MCF 10A (cell line): ENCODE measurements around the gene HIVEP1. TPM values are rescaled to one million over a fixed set of nuclear protein-coding genes. Genes with fewer than 3 reads are reported as not detected.

Source experiments
- BruUV-seq: library from RNA; stranded (reverse); fragments of 400-500 nt; replicated peaks from 2 replicates; lab custom pipeline; 2021; lab: Mats Ljungman, UMichigan
- CTCF ChIA-PET: fragments of 300-600 bp; sonication (Branson Sonifier 250); formaldehyde crosslinking; extraction: SDS; loops from one replicate; lab custom pipeline; 2021; ENCODE audit warnings: antibody characterized with exemption, inconsistent platforms; lab: Yijun Ruan, JAX
- POLR2A ChIA-PET: fragments of 300-600, 350-650 bp; sonication (Branson Sonifier 250); formaldehyde crosslinking; extraction: SDS; loops from one replicate; lab custom pipeline; 2020; ENCODE audit warnings: antibody characterized with exemption, inconsistent platforms; lab: Yijun Ruan, JAX
- DNase-seq: peaks from one replicate; pipeline ENCODE4 v3.0.0-alpha.2; 2018; ENCODE audit not compliant: unreplicated experiment
- H3K27ac Mint-ChIP-seq: one replicate; pipeline ENCODE4 v1.8.0; 2022; ENCODE audit warnings: mild to moderate bottlenecking, low read depth, mixed read lengths; ENCODE audit not compliant: unreplicated experiment
- H3K27me3 Mint-ChIP-seq: one replicate; pipeline ENCODE4 v1.8.0; 2022; ENCODE audit warnings: mixed read lengths; ENCODE audit not compliant: insufficient read depth, unreplicated experiment
- H3K36me3 Mint-ChIP-seq: one replicate; pipeline ENCODE4 v1.8.0; 2022; ENCODE audit warnings: mild to moderate bottlenecking, moderate library complexity, mixed read lengths; ENCODE audit not compliant: insufficient read depth, unreplicated experiment
- H3K4me1 Mint-ChIP-seq: one replicate; pipeline ENCODE4 v1.8.0; 2022; ENCODE audit warnings: mixed read lengths; ENCODE audit not compliant: insufficient read depth, unreplicated experiment
- H3K4me3 Mint-ChIP-seq: one replicate; pipeline ENCODE4 v1.8.0; 2022; ENCODE audit warnings: mild to moderate bottlenecking, moderate library complexity, mixed read lengths; ENCODE audit not compliant: unreplicated experiment
- H3K9me3 Mint-ChIP-seq: one replicate; pipeline ENCODE4 v1.8.0; 2022; ENCODE audit warnings: mixed read lengths; ENCODE audit not compliant: unreplicated experiment
- CTCF ChIP-seq: fragments of 200-600 bp; IDR thresholded peaks from one replicate; pipeline ENCODE4 v1.8.0; 2022; ENCODE audit warnings: antibody characterized with exemption, mild to moderate bottlenecking; ENCODE audit not compliant: unreplicated experiment
- intact Hi-C: fragments of 100-400 bp; cut with micrococcal nuclease; formaldehyde crosslinking; loops from 2 replicates; pipeline ENCODE4 v1.14.1; 2022
- total RNA-seq: library from RNA; stranded (reverse); gene quantifications from 2 replicates; pipeline ENCODE4 v1.2.3, GENCODE V29; 2022

The HIVEP1 gene
- total RNA-seq, 1 experiment from 2014 or later, result 19.1 TPM

DNA sequence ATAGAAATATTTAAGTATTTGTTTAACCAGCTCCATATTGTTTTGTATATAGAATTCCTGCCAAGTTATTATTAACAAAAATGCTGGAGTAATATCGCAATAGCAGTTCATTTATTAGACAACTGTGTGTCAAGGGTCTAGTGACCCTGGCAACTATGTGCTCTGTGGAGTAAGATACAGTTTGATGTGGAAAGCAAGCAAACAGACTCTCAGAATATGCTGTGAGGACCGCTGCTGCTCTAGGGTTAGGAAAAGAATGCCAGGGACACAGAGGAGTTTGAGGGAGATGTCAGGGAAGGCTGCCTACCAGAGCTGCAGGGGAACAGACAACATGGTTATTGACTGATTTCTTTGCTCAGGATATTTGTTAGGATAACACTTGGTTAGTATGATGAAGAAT lies 71.2 kb downstream of the HIVEP1 start:
- Mint-ChIP-seq H3K4me3 (no peak overlapping the region), H3K36me3 (no peaks in the 10 kb centered on the region), H3K27ac (no peak overlapping the region), H3K27me3 (no peaks in the 10 kb centered on the region), H3K9me3 (no peaks in the 10 kb centered on the region), H3K4me1 (peaks cover 7% of the 10 kb centered on the region)
- intact Hi-C loops, result no loop called here
- DNase-seq, result no peak
- ChIA-PET POLR2A (interaction anchor here (1.0 to 1.2 kb wide), 2 partner anchors 9 to 16 kb away, joined by 4 to 5 read pairs; no protein-coding TSS in a partner anchor), CTCF (no interaction called here)
- TF ChIP-seq CTCF, result no peak
- no TSS peak for BruUV-seq

DNA sequence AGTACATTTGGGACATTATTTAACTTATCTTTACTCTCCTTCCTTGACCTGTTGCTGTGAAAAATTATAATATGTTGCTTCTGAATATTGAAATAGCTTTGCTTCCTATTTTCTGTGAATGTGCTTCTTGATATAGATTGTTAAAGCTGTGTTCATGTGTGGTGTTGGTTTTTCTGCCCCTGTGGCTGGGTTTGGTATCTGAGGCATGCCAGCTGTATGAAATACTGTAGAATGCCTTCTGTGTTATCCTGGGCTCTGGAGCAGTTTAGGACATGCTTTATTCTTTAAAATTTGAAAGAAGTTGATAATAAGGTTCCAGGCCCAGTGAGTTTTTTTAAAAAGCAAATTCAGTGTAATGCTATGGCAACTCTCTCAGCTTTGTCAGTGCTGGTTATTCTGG lies 71.7 kb downstream of the HIVEP1 start:
- Mint-ChIP-seq H3K4me1 (peaks cover 7% of the 10 kb centered on the region), H3K36me3 (no peaks in the 10 kb centered on the region), H3K27ac (no peak overlapping the region), H3K27me3 (no peaks in the 10 kb centered on the region), H3K9me3 (no peaks in the 10 kb centered on the region), H3K4me3 (no peak overlapping the region)
- TF ChIP-seq CTCF, result no peak
- POLR2A ChIA-PET, result interaction anchor here (1.0 to 1.2 kb wide), 2 partner anchors 8 to 16 kb away, joined by 4 to 5 read pairs; no protein-coding TSS in a partner anchor
- BruUV-seq, result no TSS peak
- intact Hi-C loops, result no loop called here
- CTCF ChIA-PET, result interaction anchor here (0.6 kb wide), 2 partner anchors 30 to 60 kb away, joined by 3 to 4 read pairs; no protein-coding TSS in a partner anchor
- DNase-seq, result no peak

GRCh38 chr6:12084681-12085080 lies 72.6 kb downstream of the HIVEP1 start:
- TF ChIP-seq CTCF, result no peak
- Mint-ChIP-seq H3K4me1 (peaks cover 7% of the 10 kb centered on the region), H3K36me3 (no peaks in the 10 kb centered on the region), H3K4me3 (no peak overlapping the region), H3K27me3 (no peaks in the 10 kb centered on the region), H3K27ac (no peak overlapping the region), H3K9me3 (no peaks in the 10 kb centered on the region)
- ChIA-PET POLR2A (no interaction called here), CTCF (no interaction called here)
- DNase-seq, result no peak
- intact Hi-C loops, result no loop called here
- no TSS peak for BruUV-seq

- intact Hi-C loops, result no loop called here
- Mint-ChIP-seq H3K36me3 (no peaks in the 10 kb centered on the region), H3K27ac (no peak overlapping the region), H3K4me1 (peaks cover 3% of the 10 kb centered on the region), H3K27me3 (no peaks in the 10 kb centered on the region), H3K9me3 (no peaks in the 10 kb centered on the region), H3K4me3 (no peak overlapping the region)
- TF ChIP-seq CTCF, result no peak
- no peak for DNase-seq
- CTCF ChIA-PET, result no interaction called here
- POLR2A ChIA-PET, result interaction anchor here (1.0 kb wide), 1 partner anchor 10 kb away, joined by 3 read pairs; no protein-coding TSS in a partner anchor
- BruUV-seq, result no TSS peak
These were observed 76.4 kb downstream of the HIVEP1 start for GRCh38 chr6:12088531-12088930.
